22Rv1 (cell line): ENCODE data around the gene RUNX2.

Experiments used
- CTCF ChIP-seq: fragments of 450-650 bp; IDR thresholded peaks from 2 replicates; pipeline ENCODE4 v1.5.1; 2017; ENCODE audit warnings: mild to moderate bottlenecking
- ZFX ChIP-seq: fragments of 450-650 bp; IDR thresholded peaks from 2 replicates; pipeline ENCODE4 v1.6.1; 2017; ENCODE audit warnings: antibody characterized with exemption, borderline replicate concordance

GRCh38 chr6:45537539-45537938 is 209.4 kb downstream of the RUNX2 start:
- TF ChIP-seq CTCF (no peak), ZFX (no peak)
